Measurements from ENCODE around the gene LTB. TPM values are rescaled to one million over a fixed set of nuclear protein-coding genes. Genes with fewer than 3 reads are reported as not detected.

LTB gene
- total and polyA plus RNA-seq, 9 of the 15 experiments (the other 6 are each of a cell fraction or from before 2014, with no cell fraction given): 0.07 to 0.51 TPM; not detected in 7

- TF ChIP-seq TSHZ1 (CRISPR knock-in tag; IDR thresholded peaks at IDR 0.05) (no peak), SPI1 (IDR thresholded peaks at IDR 0.05; ENCODE audit: borderline replicate concordance, low read depth, low read length) (no peak), ILF3 (IDR thresholded peaks at IDR 0.05; ENCODE audit: borderline replicate concordance) (no peak), GTF2A2 (tag; IDR thresholded peaks at IDR 0.05) (no peak), ZNF354B (CRISPR knock-in tag; IDR thresholded peaks at IDR 0.05) (no peak), RB1 (IDR thresholded peaks at IDR 0.05; ENCODE audit: low read depth) (peak; percentile 83), MAFG (tag; conservative IDR thresholded peaks at IDR 0.05) (no peak), PPARD (CRISPR knock-in tag; IDR thresholded peaks at IDR 0.05) (no peak), POLR3A (IDR thresholded peaks at IDR 0.05; ENCODE audit: borderline replicate concordance, extremely low read depth, insufficient read depth, insufficient read length) (no peak), RNF2 (IDR thresholded peaks at IDR 0.05) (no peak), SNAPC5 (CRISPR knock-in tag; IDR thresholded peaks at IDR 0.05) (no peak), TAF7 (tag; IDR thresholded peaks at IDR 0.05) (no peak), ZNF143 (CRISPR knock-in tag; IDR thresholded peaks at IDR 0.05) (peak; percentile 34; the same call in 1 of the 2 replicates), SMARCE1 (IDR thresholded peaks at IDR 0.05) (no peak), RBM14 (IDR thresholded peaks at IDR 0.05; ENCODE audit: borderline replicate concordance, insufficient read depth, low read depth, low read length) (no peak), PHTF2 (CRISPR knock-in tag; IDR thresholded peaks at IDR 0.05) (no peak)
- TF ChIP-seq, protein P1, sequence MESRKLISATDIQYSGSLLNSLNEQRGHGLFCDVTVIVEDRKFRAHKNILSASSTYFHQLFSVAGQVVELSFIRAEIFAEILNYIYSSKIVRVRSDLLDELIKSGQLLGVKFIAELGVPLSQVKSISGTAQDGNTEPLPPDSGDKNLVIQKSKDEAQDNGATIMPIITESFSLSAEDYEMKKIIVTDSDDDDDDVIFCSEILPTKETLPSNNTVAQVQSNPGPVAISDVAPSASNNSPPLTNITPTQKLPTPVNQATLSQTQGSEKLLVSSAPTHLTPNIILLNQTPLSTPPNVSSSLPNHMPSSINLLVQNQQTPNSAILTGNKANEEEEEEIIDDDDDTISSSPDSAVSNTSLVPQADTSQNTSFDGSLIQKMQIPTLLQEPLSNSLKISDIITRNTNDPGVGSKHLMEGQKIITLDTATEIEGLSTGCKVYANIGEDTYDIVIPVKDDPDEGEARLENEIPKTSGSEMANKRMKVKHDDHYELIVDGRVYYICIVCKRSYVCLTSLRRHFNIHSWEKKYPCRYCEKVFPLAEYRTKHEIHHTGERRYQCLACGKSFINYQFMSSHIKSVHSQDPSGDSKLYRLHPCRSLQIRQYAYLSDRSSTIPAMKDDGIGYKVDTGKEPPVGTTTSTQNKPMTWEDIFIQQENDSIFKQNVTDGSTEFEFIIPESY (CRISPR knock-in tag; IDR thresholded peaks at IDR 0.05): no peak; the same call in 1 of the 2 replicates
- TF ChIP-seq, protein P2, sequence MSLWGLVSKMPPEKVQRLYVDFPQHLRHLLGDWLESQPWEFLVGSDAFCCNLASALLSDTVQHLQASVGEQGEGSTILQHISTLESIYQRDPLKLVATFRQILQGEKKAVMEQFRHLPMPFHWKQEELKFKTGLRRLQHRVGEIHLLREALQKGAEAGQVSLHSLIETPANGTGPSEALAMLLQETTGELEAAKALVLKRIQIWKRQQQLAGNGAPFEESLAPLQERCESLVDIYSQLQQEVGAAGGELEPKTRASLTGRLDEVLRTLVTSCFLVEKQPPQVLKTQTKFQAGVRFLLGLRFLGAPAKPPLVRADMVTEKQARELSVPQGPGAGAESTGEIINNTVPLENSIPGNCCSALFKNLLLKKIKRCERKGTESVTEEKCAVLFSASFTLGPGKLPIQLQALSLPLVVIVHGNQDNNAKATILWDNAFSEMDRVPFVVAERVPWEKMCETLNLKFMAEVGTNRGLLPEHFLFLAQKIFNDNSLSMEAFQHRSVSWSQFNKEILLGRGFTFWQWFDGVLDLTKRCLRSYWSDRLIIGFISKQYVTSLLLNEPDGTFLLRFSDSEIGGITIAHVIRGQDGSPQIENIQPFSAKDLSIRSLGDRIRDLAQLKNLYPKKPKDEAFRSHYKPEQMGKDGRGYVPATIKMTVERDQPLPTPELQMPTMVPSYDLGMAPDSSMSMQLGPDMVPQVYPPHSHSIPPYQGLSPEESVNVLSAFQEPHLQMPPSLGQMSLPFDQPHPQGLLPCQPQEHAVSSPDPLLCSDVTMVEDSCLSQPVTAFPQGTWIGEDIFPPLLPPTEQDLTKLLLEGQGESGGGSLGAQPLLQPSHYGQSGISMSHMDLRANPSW (CRISPR knock-in tag; IDR thresholded peaks at IDR 0.05): 0 out of 2 replicates have a peak, but pooled peaks have one; percentile 50
- TF ChIP-seq, protein P3, sequence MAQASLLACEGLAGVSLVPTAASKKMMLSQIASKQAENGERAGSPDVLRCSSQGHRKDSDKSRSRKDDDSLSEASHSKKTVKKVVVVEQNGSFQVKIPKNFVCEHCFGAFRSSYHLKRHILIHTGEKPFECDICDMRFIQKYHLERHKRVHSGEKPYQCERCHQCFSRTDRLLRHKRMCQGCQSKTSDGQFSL (CRISPR knock-in tag; IDR thresholded peaks at IDR 0.05): peak; percentile 37; the same call in 1 of the 2 replicates
- TF ChIP-seq, protein P3 (tag; IDR thresholded peaks at IDR 0.05): no peak
Measured at GRCh38 chr6:31546339-31546957, 35.8 kb downstream of the LTB start, which contains the start of gene ATP6V1G2 (continued).

Data from K562 (cell line).